Neural progenitor cell (in vitro differentiated cells): ENCODE data around the gene EEF2KMT.

Experiments
- EZH2 ChIP-seq: fragments of 200-600 bp; sonication (generic); IDR thresholded peaks from 2 replicates; pipeline ENCODE4 v1.6.1; 2017; ENCODE audit warnings: antibody characterized with exemption, mild to moderate bottlenecking, moderate library complexity
- TF ChIP-seq, protein P1 (sequence below): fragments of 200-600 bp; sonication (generic); IDR thresholded peaks from 2 replicates; pipeline ENCODE4 v1.5.1; 2017; ENCODE audit warnings: antibody characterized with exemption, mild to moderate bottlenecking

DNA sequence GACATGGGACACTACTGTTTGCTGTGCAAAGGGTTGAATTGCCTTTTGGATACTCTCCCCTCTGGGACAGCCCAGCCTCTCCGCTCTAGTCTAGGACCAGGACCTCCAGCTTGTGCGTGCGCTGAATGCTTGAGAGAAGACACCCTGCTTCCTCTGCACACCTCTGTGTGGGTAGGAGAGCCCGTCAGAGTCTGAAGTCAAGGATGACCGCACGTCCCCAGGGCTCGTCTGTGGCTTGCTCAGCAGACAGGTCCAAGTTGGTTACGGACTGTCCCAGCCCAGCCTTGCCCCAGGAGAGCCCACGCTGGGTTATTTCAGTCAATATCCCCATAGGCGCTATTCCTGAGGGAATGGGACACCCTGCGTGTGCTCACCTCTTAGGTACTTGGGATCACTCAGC is 35.5 kb downstream of the EEF2KMT start:
- TF ChIP-seq, protein P1, sequence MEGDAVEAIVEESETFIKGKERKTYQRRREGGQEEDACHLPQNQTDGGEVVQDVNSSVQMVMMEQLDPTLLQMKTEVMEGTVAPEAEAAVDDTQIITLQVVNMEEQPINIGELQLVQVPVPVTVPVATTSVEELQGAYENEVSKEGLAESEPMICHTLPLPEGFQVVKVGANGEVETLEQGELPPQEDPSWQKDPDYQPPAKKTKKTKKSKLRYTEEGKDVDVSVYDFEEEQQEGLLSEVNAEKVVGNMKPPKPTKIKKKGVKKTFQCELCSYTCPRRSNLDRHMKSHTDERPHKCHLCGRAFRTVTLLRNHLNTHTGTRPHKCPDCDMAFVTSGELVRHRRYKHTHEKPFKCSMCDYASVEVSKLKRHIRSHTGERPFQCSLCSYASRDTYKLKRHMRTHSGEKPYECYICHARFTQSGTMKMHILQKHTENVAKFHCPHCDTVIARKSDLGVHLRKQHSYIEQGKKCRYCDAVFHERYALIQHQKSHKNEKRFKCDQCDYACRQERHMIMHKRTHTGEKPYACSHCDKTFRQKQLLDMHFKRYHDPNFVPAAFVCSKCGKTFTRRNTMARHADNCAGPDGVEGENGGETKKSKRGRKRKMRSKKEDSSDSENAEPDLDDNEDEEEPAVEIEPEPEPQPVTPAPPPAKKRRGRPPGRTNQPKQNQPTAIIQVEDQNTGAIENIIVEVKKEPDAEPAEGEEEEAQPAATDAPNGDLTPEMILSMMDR, result no peak
- TF ChIP-seq EZH2, result no peak
